K562 treated with DMSO at 1 percent for 4 hours (cell line): ENCODE measurements around the gene MVD. TPM values are rescaled to one million over a fixed set of nuclear protein-coding genes. Genes with fewer than 3 reads are reported as not detected.

Source experiments
- total RNA-seq: library from RNA; unstranded; fragments of 300-600 nt; gene quantifications from 2 replicates; pipeline ENCODE4 v1.2.3, GENCODE V29; 2022; ENCODE audit not compliant: insufficient read depth

The MVD gene
- total RNA-seq = 88.8 and 102 TPM in 2 replicates

GRCh38 chr16:88662843-88663606 is at the start of gene MVD:
Gene MVD, minus strand, starts transcription at chr16:88663091. Its CDS starts 11 bp downstream, at chr16:88663080.

GRCh38 chr16:88706229-88706964 is 43.5 kb upstream of the MVD start, which contains the start of the genes CTU2 and RNF166:
Gene CTU2, plus strand, starts transcription at chr16:88706503. Its CDS starts 28 bp downstream, at chr16:88706531.
Gene RNF166, minus strand, starts transcription at chr16:88706408. Its CDS starts 83 bp downstream, at chr16:88706325.

GRCh38 chr16:88686439-88687253 is 23.8 kb upstream of the MVD start, which contains the start of gene SNAI3:
Gene SNAI3, minus strand, starts transcription at chr16:88686507. Its CDS starts 101 bp downstream, at chr16:88686406.

DNA sequence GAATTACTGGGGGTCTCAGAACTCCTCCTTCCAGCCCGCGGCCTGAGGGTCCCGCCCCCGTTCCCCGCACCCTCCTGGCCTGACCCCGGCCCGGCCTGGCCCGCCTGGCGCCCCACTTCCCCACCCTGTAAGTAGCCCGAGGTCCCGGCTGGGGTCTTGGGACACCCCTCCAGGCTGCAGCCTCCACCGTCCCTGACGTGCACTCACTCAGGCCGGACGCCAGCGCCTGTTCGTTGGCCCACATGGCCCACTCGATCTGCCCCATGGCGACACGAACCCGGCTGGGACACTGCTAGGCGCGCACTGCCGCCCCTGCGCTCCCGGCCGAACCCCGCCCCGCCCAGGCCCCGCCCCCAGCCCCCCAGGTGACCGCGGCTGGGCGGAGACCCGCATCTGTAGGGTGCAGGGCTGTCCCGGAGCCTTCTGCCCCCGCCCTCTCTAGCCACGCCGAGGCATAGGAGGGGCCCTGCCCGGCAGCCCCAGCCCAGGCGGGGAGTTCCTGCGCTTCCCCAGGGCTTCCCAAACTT is 12.1 kb downstream of the MVD start, which contains the start of gene CYBA:
CYBA (minus strand) TSS at position 305 of the 527 bp plus-strand sequence; CDS start at position 265, 40 bp downstream.

GRCh38 chr16:88638323-88639230 is 24.3 kb downstream of the MVD start, which contains the start of gene IL17C:
Gene IL17C, plus strand, starts transcription at chr16:88638572. Its CDS starts 70 bp downstream, at chr16:88638642.

Other genes with a start within 250 kb of the MVD start
- 7.7 and 8.9 TPM in 2 replicates for gene ZFPM1, start 209.8 kb downstream of the MVD start, total RNA-seq
- 47.3 and 54.5 TPM in 2 replicates for gene ZC3H18, start 92.7 kb downstream of the MVD start, total RNA-seq
- gene IL17C, start 24.5 kb downstream of the MVD start, total RNA-seq = not detected in 2 replicates
- gene CYBA, start 12.0 kb downstream of the MVD start, total RNA-seq = 618 and 683 TPM in 2 replicates
- gene SNAI3, start 23.4 kb upstream of the MVD start, total RNA-seq = 1.8 TPM in 1 of 2 replicates, not detected in the other
- 51.2 and 58.8 TPM in 2 replicates for gene RNF166, start 43.3 kb upstream of the MVD start, total RNA-seq
- gene CTU2, start 43.4 kb upstream of the MVD start, total RNA-seq = 31.2 and 36.6 TPM in 2 replicates
- gene PIEZO1, start 122.1 kb upstream of the MVD start, total RNA-seq = 237 and 289 TPM in 2 replicates
- gene CDT1, start 140.7 kb upstream of the MVD start, total RNA-seq = 235 and 248 TPM in 2 replicates
- gene APRT, start 148.8 kb upstream of the MVD start, total RNA-seq = 276 and 300 TPM in 2 replicates
- 10.0 and 10.5 TPM in 2 replicates for gene GALNS, start 193.9 kb upstream of the MVD start, total RNA-seq
- 48.4 and 59.9 TPM in 2 replicates for gene TRAPPC2L, start 194.0 kb upstream of the MVD start, total RNA-seq
- gene PABPN1L, start 203.6 kb upstream of the MVD start, total RNA-seq = 1.9 TPM in 1 of 2 replicates, not detected in the other